GM13976 (cell line): ENCODE measurements around the gene DNM1.

Source experiments
- DNase-seq: peaks from one replicate; pipeline ENCODE4 v3.0.0; 2012; ENCODE audit warnings: low spot score
- CTCF ChIP-seq: IDR thresholded peaks from 2 replicates; pipeline ENCODE4 v1.5.1; 2012; ENCODE audit warnings: borderline replicate concordance, mild to moderate bottlenecking; ENCODE audit not compliant: insufficient read depth; ENCODE audit errors: extremely low read depth, missing control alignments, control extremely low read depth
- in situ Hi-C: fragments of 300-500 bp; cut with MboI; formaldehyde crosslinking; loops from one replicate; pipeline ENCODE4 v1.12.0; 2022; ENCODE audit warnings: low sequenced_read_pairs, mixed read lengths, inconsistent platforms; ENCODE audit not compliant: unreplicated experiment

DNM1 gene

GRCh38 chr9:128213746-128214497, 10.7 kb downstream of the DNM1 start:
- in situ Hi-C loops, result no loop called here

GRCh38 chr9:128214571-128215490, 11.7 kb downstream of the DNM1 start:
- no peak for TF ChIP-seq CTCF
- in situ Hi-C loops, result no loop called here
- no peak for DNase-seq

More at GRCh38 chr9:128213746-128214497, 10.7 kb downstream of the DNM1 start:
- TF ChIP-seq CTCF, result no peak
- DNase-seq, result no peak

GRCh38 chr9:128215491-128216409, 12.6 kb downstream of the DNM1 start:
- no peak for TF ChIP-seq CTCF
- DNase-seq, result peak; percentile 68
- in situ Hi-C loops, result no loop called here

DNA sequence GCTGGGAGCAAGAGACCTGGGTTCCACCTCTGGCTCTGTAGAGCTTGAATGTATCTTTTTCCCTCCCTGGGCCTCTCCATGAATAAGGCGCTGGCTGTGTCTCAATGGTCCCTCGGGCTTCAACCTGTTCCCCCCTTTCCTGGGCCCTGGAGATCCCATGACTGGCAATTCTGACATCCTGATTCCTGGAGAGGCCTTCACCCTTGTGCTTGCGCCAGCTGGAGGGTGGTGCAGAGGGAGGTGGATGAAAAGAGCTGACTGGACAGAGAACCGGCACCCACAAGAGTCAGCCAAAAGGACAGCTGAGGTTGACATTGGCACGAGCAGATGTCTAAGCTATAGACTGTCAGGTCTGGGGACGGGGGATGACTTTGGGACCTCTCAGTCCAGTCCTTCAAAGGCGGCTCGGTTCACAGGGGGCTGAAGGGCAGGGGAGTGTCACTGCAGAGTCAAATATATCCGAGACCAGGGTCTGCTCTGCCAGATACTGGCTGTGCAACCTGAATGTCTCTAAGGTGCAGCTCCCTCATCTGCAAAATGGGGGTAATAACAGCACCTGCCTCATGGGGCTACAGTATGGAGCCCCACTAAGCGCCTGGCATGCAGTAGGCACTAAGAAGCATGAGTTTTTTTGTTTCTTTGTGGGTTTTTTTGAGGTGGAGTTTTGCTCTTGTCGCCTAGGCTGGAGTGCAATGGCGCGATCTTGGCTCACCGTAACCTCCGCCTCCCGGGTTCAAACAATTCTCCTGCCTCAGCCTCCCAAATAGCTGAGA, 13.8 kb downstream of the DNM1 start:
- no peak for TF ChIP-seq CTCF
- in situ Hi-C loops, result no loop called here
- DNase-seq, result no peak

DNA sequence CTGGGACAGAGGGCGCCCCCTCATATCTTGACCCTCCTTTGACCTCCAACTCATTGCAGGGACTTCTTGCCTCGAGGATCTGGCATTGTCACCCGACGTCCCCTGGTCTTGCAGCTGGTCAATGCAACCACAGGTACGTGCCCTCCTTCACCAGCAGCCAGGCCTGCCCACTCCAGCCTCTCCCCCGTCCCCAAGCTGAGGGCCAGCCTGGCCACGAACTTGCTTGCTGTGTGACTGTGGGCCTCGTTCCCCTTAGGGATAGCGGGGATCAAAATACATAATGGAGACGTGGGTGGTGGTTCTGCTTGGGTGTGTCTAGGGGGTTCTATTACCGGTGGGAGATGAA, 15.0 kb downstream of the DNM1 start:
- in situ Hi-C loops, result no loop called here
- no peak for DNase-seq
- no peak for TF ChIP-seq CTCF
